ENCODE results near the gene NACA2. TPM values are rescaled to one million over a fixed set of nuclear protein-coding genes. Genes with fewer than 3 reads are reported as not detected.
A peak's percentile ranks its signal among the peaks of the same experiment; 100 is the strongest.

The NACA2 gene
- polyA plus RNA-seq, 2 of the 4 experiments (the other 2 are of a cell fraction), result 0.34 to 0.40 TPM

GRCh38 chr17:61579347-61579746 is 11.7 kb downstream of the NACA2 start:
- H3K4me3 ChIP-seq, result no peak overlapping the region
- no peak overlapping the region for H3K4me2 ChIP-seq
- TF ChIP-seq JUN (IDR thresholded peaks at IDR 0.05), result no peak
- TF ChIP-seq NFE2L2 (conservative IDR thresholded peaks at IDR 0.05; ENCODE audit: low read length), result no peak
- no peak for TF ChIP-seq EHMT2 (IDR thresholded peaks at IDR 0.05; ENCODE audit: low read depth)
- no peak for TF ChIP-seq FOSL2 (IDR thresholded peaks at IDR 0.05)
- no peak for TF ChIP-seq FOSL2 (CRISPR knock-in tag; IDR thresholded peaks at IDR 0.05)
- TF ChIP-seq NPAS2 (CRISPR knock-in tag; IDR thresholded peaks at IDR 0.05; ENCODE audit: borderline replicate concordance), result no peak
- no peak for TF ChIP-seq ZC3H11A (IDR thresholded peaks at IDR 0.05)
- TF ChIP-seq SREBF2 (IDR thresholded peaks at IDR 0.05), result no peak
- TF ChIP-seq CHD2 (IDR thresholded peaks at IDR 0.05; ENCODE audit: low read length, partially characterized antibody), result no peak
- TF ChIP-seq RCOR1 (IDR thresholded peaks at IDR 0.05; ENCODE audit: low read depth, low read length), result no peak
- TF ChIP-seq CBX8 (IDR thresholded peaks at IDR 0.05), result no peak
- no peak for TF ChIP-seq MAX (IDR thresholded peaks at IDR 0.05)
- no peak for TF ChIP-seq KDM5A (IDR thresholded peaks at IDR 0.05)
- TF ChIP-seq HOXB13 (CRISPR knock-in tag; IDR thresholded peaks at IDR 0.05; ENCODE audit: low read depth), result no peak
- no peak for TF ChIP-seq ZFP36 (IDR thresholded peaks at IDR 0.05; ENCODE audit: borderline replicate concordance, partially characterized antibody)
- TF ChIP-seq POLR2AphosphoS2 (conservative IDR thresholded peaks at IDR 0.05; ENCODE audit: low read length), result no peak
- TF ChIP-seq E2F6 (IDR thresholded peaks at IDR 0.05; ENCODE audit: borderline replicate concordance, low read depth), result no peak
- no peak for FAIRE-seq
- no peaks in the 10 kb centered on the region for H3K9me3 ChIP-seq
- ATAC-seq, result no peak
- 80% methylated on average over 3 of the region's 3 CpGs for WGBS (ENCODE audit: missing lambda C conversion rate)
- ChIA-PET CTCF (interaction anchor here (0.7 to 9.8 kb wide), 3 partner anchors 27 to 180 kb away, joined by 3 to 357 read pairs (median 3); no protein-coding TSS in a partner anchor), POLR2A (no interaction called here)
- no peak for DNase-seq (ENCODE audit: low read depth in 1 of 2, low spot score in 1 of 2)
- H3K4me1 ChIP-seq, result peaks cover 44% of the 10 kb centered on the region
- H3K27ac ChIP-seq, result no peak overlapping the region

GRCh38 chr17:61578645-61579044 is 12.4 kb downstream of the NACA2 start:
- FAIRE-seq (peak; percentile 13), DNase-seq (ENCODE audit: low read depth in 1 of 2, low spot score in 1 of 2) (no peak), ATAC-seq (no peak)
- TF ChIP-seq NFE2L2 (conservative IDR thresholded peaks at IDR 0.05; ENCODE audit: low read length) (no peak), HEYL (CRISPR knock-in tag; IDR thresholded peaks at IDR 0.05) (no peak), USF2 (IDR thresholded peaks at IDR 0.05) (no peak), BHLHE40 (IDR thresholded peaks at IDR 0.05; ENCODE audit: low read depth, low read length) (no peak), MYC (IDR thresholded peaks at IDR 0.05; ENCODE audit: borderline replicate concordance, low read length) (no peak), HMGXB4 (CRISPR knock-in tag; IDR thresholded peaks at IDR 0.05; ENCODE audit: borderline replicate concordance) (no peak), HOXB5 (CRISPR knock-in tag; IDR thresholded peaks at IDR 0.05) (no peak), ZFP36 (IDR thresholded peaks at IDR 0.05; ENCODE audit: borderline replicate concordance, partially characterized antibody) (no peak), POLR2AphosphoS2 (conservative IDR thresholded peaks at IDR 0.05; ENCODE audit: low read length) (no peak), SMC3 (IDR thresholded peaks at IDR 0.05) (no peak), CHD4 (IDR thresholded peaks at IDR 0.05; ENCODE audit: borderline replicate concordance) (no peak), KDM5A (IDR thresholded peaks at IDR 0.05) (no peak), ELK1 (IDR thresholded peaks at IDR 0.05; ENCODE audit: low read depth, low read length) (no peak), HOXB13 (CRISPR knock-in tag; IDR thresholded peaks at IDR 0.05; ENCODE audit: low read depth) (no peak), HES2 (IDR thresholded peaks at IDR 0.05) (no peak), CTCF (IDR thresholded peaks at IDR 0.05) (no peak), RARB (CRISPR knock-in tag; IDR thresholded peaks at IDR 0.05) (no peak), HDAC2 (IDR thresholded peaks at IDR 0.05) (no peak), EHF (CRISPR knock-in tag; IDR thresholded peaks at IDR 0.05) (no peak), SREBF2 (IDR thresholded peaks at IDR 0.05) (no peak)
- peaks cover 45% of the 10 kb centered on the region for H3K4me1 ChIP-seq
- no peaks in the 10 kb centered on the region for H3K9me3 ChIP-seq
- POLR2A ChIA-PET, result no interaction called here
- no peak overlapping the region for H3K27ac ChIP-seq
- no peak overlapping the region for H3K4me3 ChIP-seq
- CTCF ChIA-PET, result interaction anchor here (0.7 to 9.8 kb wide), 3 partner anchors 27 to 180 kb away, joined by 3 to 357 read pairs (median 3); no protein-coding TSS in a partner anchor
- WGBS (ENCODE audit: missing lambda C conversion rate), result 84% methylated on average over 4 of the region's 4 CpGs
- H3K4me2 ChIP-seq, result no peak overlapping the region
